Vagina (tissue), 2 donors: ENCODE measurements around the gene BCKDHA. TPM values are rescaled to one million over a fixed set of nuclear protein-coding genes. Genes with fewer than 3 reads are reported as not detected.
"Not testable (repeated sequence)": the region's sequence is repeated elsewhere in the genome, so short reads cannot be mapped to it uniquely, and the experiment has no call there.

Source experiments
- DNase-seq, 2 donors: peaks; one replicate each; pipeline ENCODE4 v3.0.0-alpha.2; 2017; ENCODE audit errors: extremely low spot score in 2 of 2
- H3K27ac ChIP-seq: fragments of 200-600 bp; sonication (generic); one replicate; pipeline ENCODE4 v1.5.1; 2019
- H3K27me3 ChIP-seq: fragments of 200-600 bp; sonication (generic); one replicate; pipeline ENCODE4 v1.5.1; 2019
- H3K36me3 ChIP-seq, 2 donors: fragments of 200-600 bp; sonication (generic); one replicate each; pipeline ENCODE4 v1.5.1; 2017 to 2019
- H3K4me1 ChIP-seq: fragments of 200-600 bp; sonication (generic); one replicate; pipeline ENCODE4 v1.5.1; 2019
- H3K4me3 ChIP-seq, 2 donors: fragments of 200-600 bp; sonication (generic); 1 replicate in 1 of 2; 2 replicates in 1 of 2; pipeline ENCODE4 v1.5.1; 2016 to 2019
- H3K9me3 ChIP-seq: fragments of 200-600 bp; sonication (generic); one replicate; pipeline ENCODE4 v1.5.1; 2019
- POLR2A ChIP-seq, 2 donors: fragments of 450-650 bp; IDR thresholded peaks; one replicate each; pipeline ENCODE4 v1.6.1; 2017; ENCODE audit warnings: antibody characterized with exemption in 2 of 2, mild to moderate bottlenecking in 2 of 2, moderate library complexity in 2 of 2
- POLR2AphosphoS5 ChIP-seq, 2 donors: sonication (generic); formaldehyde crosslinking; IDR thresholded peaks; one replicate each; pipeline ENCODE4 v1.9.0; 2017; ENCODE audit warnings: antibody characterized with exemption in 2 of 2, mild to moderate bottlenecking in 2 of 2, low read depth in 1 of 2; ENCODE audit not compliant: insufficient read depth in 1 of 2
- intact Hi-C: fragments of 100-400 bp; cut with DNase I; formaldehyde crosslinking; loops from one replicate; pipeline ENCODE4 v1.15.1; 2023
- total RNA-seq: library from RNA; depleted of rRNA; stranded (reverse); fragments of >200 nt; gene quantifications from one replicate; pipeline ENCODE4 v1.2.3, GENCODE V29; 2016
- TF ChIP-seq, protein P1 (sequence below), 3 experiments: fragments of 450-650 bp in 2 of 3; fragments of 200-600 bp in 1 of 3; sonication (generic) in 1 of 3; IDR thresholded peaks; one replicate each; pipeline ENCODE4 v1.5.1; 2017 to 2019; ENCODE audit warnings: antibody characterized with exemption in 3 of 3, mild to moderate bottlenecking in 2 of 3, moderate library complexity in 2 of 3

BCKDHA gene
- total RNA-seq, 1 donor from 2014 or later, result 68.5 TPM

DNA sequence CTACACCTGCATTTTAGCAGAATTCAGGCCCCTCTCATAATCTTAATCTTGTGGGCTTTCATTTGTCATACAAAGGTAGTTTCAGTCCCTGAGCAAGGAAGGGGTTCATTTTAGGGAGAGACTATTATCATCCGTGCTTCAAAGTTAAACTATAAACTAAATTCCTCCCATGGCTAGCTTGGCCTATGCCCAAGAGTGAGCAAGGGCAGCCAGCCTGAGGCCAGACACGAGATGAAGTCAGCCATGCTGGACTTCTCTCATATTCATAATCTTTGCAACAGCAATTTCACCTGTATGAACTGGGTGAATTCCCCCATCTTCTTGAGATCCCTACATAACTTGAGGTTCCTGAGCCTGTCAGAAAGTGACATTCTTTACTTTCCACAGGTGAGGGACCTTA, 58.3 kb downstream of the BCKDHA start:
- Histone ChIP-seq H3K27me3 (no peaks in the 10 kb centered on the region), H3K4me1 (peaks cover 12% of the 10 kb centered on the region), H3K27ac (no peak overlapping the region), H3K36me3 (no peaks in the 10 kb centered on the region), H3K4me3 (no peak overlapping the region), H3K9me3 (no peaks in the 10 kb centered on the region)
- DNase-seq, result no peak
- TF ChIP-seq POLR2AphosphoS5 (IDR thresholded peaks at IDR 0.05; ENCODE audit: insufficient read depth in 1 of 2, low read depth in 1 of 2), result no peak
- TF ChIP-seq POLR2A (IDR thresholded peaks at IDR 0.05), result no peak
- TF ChIP-seq, protein P1, sequence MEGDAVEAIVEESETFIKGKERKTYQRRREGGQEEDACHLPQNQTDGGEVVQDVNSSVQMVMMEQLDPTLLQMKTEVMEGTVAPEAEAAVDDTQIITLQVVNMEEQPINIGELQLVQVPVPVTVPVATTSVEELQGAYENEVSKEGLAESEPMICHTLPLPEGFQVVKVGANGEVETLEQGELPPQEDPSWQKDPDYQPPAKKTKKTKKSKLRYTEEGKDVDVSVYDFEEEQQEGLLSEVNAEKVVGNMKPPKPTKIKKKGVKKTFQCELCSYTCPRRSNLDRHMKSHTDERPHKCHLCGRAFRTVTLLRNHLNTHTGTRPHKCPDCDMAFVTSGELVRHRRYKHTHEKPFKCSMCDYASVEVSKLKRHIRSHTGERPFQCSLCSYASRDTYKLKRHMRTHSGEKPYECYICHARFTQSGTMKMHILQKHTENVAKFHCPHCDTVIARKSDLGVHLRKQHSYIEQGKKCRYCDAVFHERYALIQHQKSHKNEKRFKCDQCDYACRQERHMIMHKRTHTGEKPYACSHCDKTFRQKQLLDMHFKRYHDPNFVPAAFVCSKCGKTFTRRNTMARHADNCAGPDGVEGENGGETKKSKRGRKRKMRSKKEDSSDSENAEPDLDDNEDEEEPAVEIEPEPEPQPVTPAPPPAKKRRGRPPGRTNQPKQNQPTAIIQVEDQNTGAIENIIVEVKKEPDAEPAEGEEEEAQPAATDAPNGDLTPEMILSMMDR (IDR thresholded peaks at IDR 0.05), result no peak
- intact Hi-C loops, result loop anchor here (10.0 kb wide), 1 partner anchor 99 kb away; no protein-coding TSS in a partner anchor

DNA sequence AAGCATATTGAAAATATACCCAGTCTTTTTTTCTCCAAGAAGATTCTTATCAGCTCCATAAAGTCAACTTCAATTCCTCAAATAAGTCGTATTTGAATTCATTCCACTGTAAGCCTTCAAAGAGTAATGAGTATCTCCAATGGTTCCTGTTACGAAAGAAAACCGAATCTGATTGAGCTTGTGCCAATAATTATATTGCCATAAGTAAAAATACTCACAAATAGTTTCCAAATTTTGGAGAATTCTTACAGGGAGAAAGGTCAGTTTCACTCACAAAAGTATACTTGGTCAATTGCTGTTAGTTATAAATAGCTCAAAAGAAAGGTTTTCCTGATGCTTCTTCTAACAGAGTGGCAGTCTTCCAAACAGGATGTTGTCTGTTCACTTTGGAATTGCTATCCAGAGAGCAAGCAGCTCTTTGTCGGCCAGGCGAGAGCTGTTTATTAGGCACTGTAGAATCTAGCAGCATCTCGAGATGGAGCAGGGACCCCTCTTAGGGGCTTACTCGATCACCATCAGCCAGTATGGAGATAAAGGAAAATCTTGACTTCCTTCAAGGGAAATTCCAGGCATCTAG, 58.8 kb downstream of the BCKDHA start:
- TF ChIP-seq POLR2AphosphoS5 (IDR thresholded peaks at IDR 0.05; ENCODE audit: insufficient read depth in 1 of 2, low read depth in 1 of 2), result peak in 1 of 2 donors; percentile 83
- TF ChIP-seq, protein P1 (IDR thresholded peaks at IDR 0.05), result no peak
- no peak for TF ChIP-seq POLR2A (IDR thresholded peaks at IDR 0.05)

DNA sequence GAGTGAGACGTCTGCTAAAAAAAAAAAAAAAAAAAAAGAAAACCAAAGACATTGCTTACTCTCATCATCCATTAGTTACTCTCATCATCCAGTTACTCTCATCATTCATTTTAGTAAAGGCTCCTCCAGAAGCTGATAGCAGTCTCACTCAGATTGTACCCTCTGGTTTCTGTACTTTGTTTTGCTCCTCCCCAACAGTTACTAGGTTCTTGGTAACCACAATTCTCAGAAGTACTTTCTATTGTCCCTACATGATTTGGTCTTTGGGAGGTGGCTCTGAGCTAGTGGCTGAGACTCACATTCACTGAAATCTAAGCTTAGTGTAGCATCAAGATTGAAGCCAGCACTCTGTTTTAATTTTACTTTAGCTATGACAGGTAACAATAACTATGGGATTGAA, 59.6 kb downstream of the BCKDHA start:
- Histone ChIP-seq H3K36me3 (no peaks in the 10 kb centered on the region), H3K4me3 (no peak overlapping the region), H3K9me3 (no peaks in the 10 kb centered on the region), H3K27ac (no peak overlapping the region), H3K27me3 (no peaks in the 10 kb centered on the region), H3K4me1 (peaks cover 12% of the 10 kb centered on the region)
- intact Hi-C loops, result loop anchor here (10.0 kb wide), 1 partner anchor 98 kb away; no protein-coding TSS in a partner anchor
- DNase-seq, result no peak
- TF ChIP-seq, protein P1 (IDR thresholded peaks at IDR 0.05), result no peak
- TF ChIP-seq POLR2AphosphoS5 (IDR thresholded peaks at IDR 0.05; ENCODE audit: insufficient read depth in 1 of 2, low read depth in 1 of 2) (no peak), POLR2A (IDR thresholded peaks at IDR 0.05) (no peak)

More for the DNA sequence above, 58.8 kb downstream of the BCKDHA start:
- H3K4me3 ChIP-seq, result no peak overlapping the region
- peaks cover 12% of the 10 kb centered on the region for H3K4me1 ChIP-seq
- no peak overlapping the region for H3K27ac ChIP-seq
- no peaks in the 10 kb centered on the region for H3K27me3 ChIP-seq
- intact Hi-C loops, result loop anchor here (10.0 kb wide), 1 partner anchor 98 kb away; no protein-coding TSS in a partner anchor
- H3K9me3 ChIP-seq, result no peaks in the 10 kb centered on the region
- no peak for DNase-seq
- H3K36me3 ChIP-seq, result no peaks in the 10 kb centered on the region

DNA sequence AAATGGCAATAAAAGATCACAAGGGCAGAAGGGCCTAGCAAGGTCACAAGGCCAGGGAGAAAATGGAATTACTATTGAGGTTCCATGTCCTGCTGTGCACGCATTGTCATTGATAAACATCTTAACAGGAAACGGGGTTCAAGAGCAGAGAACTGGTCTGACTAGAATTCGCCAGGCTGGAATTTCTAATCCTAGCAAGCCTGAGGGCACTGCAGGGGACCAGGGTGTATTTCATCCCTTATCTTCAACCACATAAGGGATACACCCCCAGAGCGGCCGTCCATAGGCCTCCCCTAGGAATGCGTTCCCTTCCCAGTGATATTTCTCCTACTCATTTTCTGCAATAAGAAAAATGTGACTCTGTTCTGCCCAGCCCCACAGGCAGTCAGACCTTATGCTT, 64.9 kb downstream of the BCKDHA start:
- intact Hi-C loops, result loop anchor here (5.0 kb wide), 1 partner anchor 1360 kb away; no protein-coding TSS in a partner anchor
- no peak overlapping the region for H3K27ac ChIP-seq
- no peak for DNase-seq
- no peaks in the 10 kb centered on the region for H3K27me3 ChIP-seq
- no peak overlapping the region for H3K4me3 ChIP-seq
- H3K9me3 ChIP-seq, result no peaks in the 10 kb centered on the region
- H3K4me1 ChIP-seq, result no peaks in the 10 kb centered on the region
- TF ChIP-seq, protein P1 (IDR thresholded peaks at IDR 0.05), result no peak
- TF ChIP-seq POLR2A (IDR thresholded peaks at IDR 0.05), result no peak
- TF ChIP-seq POLR2AphosphoS5 (IDR thresholded peaks at IDR 0.05; ENCODE audit: insufficient read depth in 1 of 2, low read depth in 1 of 2), result no peak
- no peaks in the 10 kb centered on the region for H3K36me3 ChIP-seq

DNA sequence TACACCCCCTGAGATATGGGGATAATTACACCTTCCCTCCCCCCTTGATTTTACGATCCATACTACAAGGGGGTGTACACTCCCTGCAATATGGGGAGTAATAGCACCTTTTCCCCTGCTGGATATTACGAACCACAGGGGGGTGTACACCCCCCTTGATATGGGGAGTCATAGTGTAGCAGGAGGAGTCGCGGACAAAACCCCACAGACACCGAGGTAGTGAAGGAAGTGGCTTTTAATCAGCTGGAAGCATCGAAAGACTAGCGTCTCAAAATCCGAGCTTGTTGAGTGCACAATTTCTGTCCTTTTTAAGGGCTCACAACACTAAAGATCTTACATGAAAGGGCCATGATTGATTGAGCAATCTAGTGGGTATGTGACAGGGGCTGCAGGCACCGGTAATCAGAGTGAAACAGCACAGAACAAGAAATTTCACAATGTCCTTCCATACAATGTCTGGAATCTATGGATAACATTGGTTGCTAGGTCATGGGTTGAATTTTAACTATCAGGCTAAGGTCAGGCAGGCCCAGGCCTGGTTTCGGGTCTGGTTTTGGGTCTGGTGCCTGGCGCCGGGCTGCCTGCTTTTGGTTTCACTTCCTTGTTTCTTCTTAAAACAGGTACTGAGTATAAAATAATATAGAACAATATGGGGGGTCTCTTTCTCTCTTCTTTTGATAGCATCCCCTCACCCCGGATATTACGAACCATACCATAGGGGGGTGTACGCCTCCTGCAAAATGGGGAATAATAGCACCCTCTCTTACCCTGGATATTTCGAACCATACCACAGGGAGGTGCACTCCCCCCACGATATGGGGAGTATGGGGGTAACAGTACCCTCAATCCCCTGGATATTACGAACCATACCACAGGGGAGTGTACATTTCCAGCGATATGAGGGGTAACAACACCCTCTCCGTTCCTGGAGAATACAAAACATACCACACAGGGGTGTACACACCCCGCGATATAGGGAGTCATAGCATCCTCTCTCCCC, 65.9 kb downstream of the BCKDHA start:
- H3K9me3 ChIP-seq, H3K27ac ChIP-seq, H3K27me3 ChIP-seq, DNase-seq, H3K4me1 ChIP-seq, H3K4me3 ChIP-seq, H3K36me3 ChIP-seq: not testable (repeated sequence)
- intact Hi-C loops, result loop anchor here (5.0 kb wide), 1 partner anchor 1361 kb away; no protein-coding TSS in a partner anchor
